GM19468 (cell line): Measurements from ENCODE around the gene SERPINF2.
A peak's percentile ranks its signal among the peaks of the same experiment; 100 is the strongest.
"Not testable (repeated sequence)": the region's sequence is repeated elsewhere in the genome, so short reads cannot be mapped to it uniquely, and the experiment has no call there.

Experiments used
- ATAC-seq: cut with Tn5 transposase; IDR thresholded peaks from one replicate; pipeline ENCODE4 v1.9.1; 2021; ENCODE audit warnings: mild to moderate bottlenecking, moderate library complexity, moderate number of reproducible peaks; ENCODE audit not compliant: unreplicated experiment; ENCODE audit errors: extremely low read depth

SERPINF2 gene

DNA sequence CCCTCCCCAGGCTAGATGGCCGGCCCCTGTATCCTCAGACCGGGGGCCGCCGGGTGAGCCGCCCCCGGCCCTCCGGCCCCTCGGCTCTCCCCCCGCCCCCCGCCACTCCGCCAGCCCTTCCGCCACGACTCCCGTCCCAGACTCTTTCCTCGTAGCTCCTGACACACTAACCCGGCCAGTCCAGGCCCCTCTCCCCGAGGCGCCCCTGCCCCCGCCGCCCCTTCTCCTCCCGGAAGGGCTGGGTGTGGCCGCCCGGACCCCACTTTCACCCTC, 26.9 kb upstream of the SERPINF2 start:
- ATAC-seq: no peak

DNA sequence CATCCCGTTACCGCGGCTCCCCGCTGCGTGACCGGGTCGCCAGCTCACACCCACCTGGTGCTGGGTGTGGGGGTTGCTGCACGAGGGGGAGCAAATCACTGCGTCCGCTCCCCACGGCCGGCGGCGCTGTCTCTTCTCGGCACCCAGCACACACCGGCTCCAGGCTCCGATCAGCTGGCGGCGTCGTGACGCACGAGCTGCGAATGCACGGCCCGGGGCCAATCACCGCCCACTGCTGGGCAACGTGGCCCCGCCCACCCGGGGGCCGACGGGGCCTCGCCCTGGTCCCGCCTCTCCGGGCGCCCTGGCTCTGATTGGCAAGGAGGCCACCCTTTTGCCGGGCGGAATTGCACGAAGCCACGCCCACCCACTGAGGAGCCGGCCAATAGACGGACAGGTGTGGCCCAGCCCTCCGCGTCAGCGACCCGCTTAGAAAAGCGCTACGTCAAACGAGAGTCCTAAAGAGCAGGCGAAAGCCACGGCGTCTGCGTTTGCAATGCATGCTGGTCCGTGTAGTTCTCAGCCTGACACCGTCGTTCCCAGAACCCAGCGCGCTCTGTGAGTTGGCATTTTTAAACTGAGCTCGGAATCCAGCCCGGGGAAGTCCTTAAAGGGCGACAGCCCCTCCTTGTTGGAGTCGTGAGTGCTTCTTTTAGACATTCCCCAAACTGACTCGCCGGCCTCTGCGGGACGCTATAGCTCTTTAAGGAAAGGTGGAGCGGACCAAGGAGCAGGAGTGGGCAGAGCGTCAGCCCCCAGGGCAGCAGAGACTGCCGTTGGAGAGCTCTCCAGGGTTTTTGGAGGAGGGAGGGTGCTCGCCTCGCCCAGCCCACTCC, 26.4 kb upstream of the SERPINF2 start:
- ATAC-seq: peak; percentile 71

DNA sequence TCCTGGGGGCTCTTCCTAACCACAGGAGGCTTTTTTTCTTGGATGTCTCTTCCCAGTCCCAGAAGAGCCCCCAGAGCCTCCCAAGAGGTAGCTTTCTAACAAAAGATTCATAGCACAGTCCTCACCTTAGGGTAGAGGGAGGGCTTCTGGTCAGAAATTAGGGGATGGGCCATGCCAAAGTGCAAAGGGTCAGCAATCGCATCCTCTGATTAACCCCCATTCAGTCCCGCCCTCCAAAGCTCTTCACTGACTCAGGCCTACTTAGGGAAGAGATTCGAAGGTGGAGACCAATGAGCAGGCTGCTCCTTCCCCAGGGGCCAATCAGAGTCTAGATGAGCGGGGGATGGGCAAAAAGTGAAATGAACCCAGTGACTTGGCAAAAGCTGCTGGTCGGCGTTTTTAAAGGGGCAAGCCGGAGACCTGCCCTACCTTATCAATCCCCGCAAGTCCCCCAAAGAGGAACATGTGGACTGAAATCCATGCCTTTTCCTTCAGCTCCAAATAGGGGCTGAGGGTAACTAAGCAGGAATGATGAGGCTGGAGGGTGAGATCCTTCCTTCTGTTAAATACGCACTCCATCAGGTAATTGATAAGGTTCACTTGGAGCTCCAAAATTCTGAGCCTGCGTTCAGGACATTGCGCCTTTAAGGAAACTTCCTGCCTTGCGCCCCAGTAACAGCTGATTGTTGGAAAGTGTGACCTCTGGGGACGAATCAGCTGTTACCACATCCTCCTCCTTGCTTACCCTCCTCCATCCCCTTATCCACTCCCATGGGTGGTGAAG, 25.6 kb upstream of the SERPINF2 start:
- ATAC-seq: peak; percentile 37

DNA sequence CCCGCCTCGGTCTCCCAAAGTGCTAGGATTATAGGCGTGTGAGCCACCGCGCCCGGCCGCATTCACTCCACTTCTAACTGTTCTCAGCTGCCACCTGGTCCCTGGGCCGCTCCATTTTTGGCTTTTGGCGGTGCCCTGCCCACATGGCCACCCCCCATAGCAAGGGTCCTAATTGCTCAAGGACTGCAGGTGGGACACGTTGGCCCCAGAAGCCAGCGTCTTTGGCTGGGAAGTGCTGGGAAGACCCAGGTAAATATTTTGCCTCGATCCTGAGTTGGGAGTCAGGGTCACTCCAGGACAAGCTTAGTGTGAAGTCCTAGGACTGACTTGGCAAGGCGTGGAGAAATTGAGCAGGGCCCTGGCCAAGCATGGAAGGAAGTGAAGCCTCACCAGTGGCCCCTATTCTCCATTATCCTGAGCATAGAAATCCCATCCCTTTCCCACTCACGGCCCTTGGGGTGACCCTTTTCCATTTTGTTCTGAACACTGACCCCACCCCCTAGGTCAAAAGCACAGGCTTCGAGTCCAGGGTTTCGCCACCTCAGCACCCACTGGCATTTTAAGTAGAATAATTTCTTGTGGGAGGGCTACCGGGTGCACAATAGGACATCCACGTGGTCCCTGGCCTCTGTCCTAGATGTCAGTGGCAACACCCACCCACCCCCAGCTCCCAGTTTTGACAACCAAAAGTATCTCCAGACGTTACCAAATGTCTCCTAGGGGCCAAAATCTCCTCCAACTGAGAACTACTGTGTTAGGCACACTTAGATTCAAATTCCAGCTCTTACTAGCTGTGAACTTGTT, 24.1 kb upstream of the SERPINF2 start:
- no peak for ATAC-seq

DNA sequence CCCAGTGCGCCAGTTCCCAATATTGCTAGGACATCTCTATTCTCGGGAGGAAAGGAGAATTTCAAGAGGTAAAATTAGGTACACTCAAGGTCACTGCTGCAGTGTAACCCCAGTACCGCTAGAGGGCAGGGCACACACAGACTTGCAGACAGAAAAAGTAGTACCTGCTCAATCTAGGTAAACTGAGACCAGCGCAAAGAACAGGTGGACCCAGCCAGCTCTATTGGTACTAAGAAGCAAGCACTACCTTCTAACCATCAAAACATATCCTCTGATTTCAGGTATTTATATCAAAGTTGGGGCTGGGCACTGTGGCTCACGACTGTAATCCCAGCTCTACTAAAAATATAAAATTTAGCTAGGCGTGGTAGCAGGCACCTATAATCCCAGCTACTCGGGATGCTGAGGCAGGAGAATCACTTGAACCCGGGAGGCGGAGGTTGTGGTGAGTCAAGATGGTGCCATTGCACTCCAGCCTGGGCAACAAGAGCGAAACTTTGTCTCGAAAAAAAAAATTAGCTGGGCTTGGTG, 21.8 kb upstream of the SERPINF2 start:
- ATAC-seq: no peak

DNA sequence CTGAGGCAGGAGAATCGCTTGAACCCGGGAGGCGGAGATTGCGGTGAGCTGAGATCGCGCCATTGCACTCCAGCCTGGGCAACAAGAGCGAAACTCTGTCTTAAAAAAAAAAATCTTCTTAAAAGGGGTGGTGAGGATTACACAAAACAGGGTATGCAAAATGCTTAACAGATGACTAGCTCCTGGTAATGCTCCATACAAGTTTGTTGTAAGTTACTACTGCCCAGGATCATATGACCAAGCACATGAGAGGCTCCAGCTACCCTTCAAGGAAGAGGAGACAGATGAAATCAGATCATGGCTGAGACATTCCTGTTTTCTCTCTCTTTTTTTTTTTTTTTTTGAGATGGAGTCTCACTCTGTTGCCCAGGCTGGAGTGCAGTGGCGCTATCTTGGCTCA, 20.6 kb upstream of the SERPINF2 start:
- not testable (repeated sequence) for ATAC-seq

DNA sequence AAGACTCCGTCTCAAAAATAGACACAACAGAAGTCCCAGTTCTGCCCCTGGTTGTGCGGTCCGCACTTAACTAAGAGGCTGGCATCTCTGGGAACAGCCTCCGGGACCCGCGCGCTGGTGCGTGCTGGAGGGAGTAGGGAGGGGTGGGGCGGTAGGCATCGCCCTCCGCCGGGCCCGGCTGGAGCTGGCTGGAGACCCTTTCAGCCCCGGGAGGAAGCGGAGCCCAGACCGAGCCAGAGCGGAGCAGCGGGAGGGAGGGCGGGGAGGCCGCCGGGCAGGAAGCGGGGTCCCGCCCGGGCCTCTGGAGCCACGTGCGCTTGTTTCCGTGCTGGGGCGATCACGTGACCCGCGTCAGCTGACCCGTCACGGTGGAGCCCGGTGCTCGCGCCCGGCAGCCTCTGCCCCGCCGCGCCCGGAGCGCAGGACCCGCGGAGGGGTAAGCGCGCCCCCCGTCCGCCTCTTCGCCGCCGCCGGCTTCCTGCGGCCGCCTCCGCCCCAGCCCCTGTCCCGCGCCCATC, 18.3 kb upstream of the SERPINF2 start, which contains the start of gene WDR81:
Gene WDR81, plus strand, starts transcription at position 354 of the 518 bp plus-strand sequence. CDS start 256 bp downstream, outside the sequence.
- ATAC-seq: no peak

DNA sequence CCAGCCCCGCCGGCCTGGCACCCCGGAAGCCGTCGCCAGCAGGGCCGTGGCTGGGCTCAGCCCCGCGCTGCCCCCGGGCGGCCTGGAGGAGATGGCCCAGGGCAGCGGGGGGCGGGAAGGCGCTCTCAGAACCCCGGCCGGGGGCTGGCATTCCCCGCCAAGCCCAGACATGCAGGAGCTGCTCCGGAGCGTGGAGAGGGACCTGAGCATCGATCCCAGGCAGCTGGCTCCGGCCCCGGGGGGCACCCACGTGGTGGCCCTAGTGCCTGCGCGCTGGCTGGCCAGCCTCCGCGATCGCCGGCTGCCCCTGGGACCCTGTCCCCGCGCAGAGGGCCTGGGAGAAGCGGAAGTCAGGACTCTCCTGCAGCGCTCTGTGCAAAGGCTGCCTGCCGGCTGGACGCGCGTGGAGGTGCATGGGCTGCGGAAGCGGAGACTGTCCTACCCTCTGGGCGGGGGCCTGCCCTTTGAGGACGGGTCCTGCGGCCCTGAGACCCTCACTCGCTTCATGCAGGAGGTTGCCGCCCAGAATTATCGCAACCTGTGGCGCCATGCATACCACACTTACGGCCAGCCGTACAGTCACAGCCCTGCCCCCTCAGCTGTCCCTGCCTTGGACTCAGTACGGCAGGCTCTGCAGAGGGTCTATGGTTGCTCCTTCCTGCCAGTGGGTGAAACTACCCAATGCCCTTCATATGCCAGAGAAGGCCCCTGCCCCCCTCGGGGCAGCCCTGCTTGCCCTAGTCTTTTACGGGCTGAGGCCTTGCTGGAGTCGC, 17.6 kb upstream of the SERPINF2 start:
- ATAC-seq: no peak

DNA sequence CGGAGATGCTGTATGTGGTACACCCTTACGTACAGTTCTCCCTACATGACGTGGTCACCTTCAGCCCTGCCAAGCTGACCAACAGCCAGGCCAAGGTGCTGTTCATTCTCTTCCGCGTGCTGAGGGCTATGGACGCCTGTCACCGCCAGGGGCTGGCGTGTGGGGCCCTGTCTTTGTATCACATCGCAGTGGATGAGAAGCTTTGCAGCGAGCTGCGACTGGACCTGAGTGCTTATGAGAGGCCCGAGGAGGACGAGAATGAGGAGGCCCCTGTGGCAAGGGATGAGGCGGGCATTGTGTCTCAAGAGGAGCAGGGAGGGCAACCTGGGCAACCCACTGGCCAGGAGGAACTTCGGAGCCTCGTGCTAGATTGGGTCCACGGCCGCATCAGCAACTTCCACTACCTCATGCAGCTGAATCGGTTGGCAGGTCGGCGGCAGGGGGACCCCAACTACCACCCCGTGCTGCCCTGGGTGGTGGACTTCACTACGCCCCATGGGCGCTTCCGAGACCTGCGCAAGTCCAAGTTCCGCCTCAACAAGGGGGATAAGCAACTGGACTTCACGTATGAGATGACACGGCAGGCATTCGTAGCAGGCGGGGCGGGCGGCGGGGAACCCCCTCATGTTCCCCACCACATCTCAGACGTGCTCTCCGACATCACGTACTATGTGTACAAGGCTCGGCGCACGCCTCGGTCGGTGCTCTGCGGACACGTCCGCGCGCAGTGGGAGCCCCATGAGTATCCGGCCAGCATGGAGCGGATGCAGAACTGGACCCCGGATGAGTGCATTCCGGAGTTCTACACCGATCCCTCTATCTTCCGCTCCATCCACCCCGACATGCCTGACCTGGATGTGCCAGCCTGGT, 16.8 kb upstream of the SERPINF2 start:
- no peak for ATAC-seq

DNA sequence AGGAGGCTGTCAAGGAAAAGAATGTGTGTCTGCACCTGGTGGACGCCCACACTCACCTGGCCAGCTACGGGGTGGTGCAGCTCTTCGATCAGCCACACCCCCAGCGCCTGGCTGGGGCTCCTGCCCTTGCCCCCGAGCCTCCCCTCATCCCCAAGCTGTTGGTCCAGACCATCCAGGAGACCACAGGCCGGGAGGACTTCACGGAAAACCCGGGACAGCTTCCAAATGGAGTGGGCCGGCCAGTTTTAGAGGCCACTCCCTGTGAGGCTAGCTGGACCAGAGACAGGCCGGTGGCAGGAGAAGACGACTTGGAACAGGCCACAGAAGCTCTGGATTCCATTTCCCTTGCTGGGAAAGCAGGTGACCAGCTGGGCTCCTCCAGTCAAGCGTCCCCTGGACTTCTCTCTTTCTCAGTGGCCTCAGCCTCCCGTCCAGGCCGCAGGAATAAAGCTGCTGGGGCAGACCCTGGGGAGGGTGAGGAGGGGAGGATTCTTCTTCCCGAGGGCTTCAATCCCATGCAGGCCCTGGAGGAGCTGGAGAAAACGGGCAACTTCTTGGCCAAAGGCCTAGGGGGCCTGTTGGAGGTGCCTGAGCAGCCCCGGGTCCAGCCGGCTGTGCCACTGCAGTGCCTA, 15.9 kb upstream of the SERPINF2 start:
- no peak for ATAC-seq

DNA sequence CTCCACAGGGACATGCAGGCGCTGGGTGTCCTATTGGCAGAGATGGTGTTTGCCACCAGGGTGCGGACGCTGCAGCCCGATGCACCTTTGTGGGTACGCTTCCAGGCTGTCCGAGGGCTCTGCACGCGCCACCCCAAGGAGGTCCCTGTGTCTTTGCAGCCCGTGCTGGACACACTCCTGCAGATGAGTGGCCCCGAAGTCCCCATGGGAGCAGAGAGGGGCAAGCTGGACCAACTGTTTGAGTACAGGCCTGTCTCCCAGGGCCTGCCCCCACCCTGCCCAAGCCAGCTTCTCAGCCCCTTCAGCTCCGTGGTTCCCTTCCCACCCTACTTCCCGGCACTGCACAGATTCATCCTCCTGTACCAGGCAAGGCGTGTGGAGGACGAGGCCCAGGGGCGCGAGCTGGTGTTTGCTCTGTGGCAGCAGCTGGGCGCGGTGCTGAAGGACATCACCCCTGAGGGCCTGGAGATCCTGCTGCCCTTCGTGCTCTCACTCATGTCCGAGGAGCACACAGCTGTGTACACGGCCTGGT, 15.3 kb upstream of the SERPINF2 start:
- ATAC-seq: no peak

DNA sequence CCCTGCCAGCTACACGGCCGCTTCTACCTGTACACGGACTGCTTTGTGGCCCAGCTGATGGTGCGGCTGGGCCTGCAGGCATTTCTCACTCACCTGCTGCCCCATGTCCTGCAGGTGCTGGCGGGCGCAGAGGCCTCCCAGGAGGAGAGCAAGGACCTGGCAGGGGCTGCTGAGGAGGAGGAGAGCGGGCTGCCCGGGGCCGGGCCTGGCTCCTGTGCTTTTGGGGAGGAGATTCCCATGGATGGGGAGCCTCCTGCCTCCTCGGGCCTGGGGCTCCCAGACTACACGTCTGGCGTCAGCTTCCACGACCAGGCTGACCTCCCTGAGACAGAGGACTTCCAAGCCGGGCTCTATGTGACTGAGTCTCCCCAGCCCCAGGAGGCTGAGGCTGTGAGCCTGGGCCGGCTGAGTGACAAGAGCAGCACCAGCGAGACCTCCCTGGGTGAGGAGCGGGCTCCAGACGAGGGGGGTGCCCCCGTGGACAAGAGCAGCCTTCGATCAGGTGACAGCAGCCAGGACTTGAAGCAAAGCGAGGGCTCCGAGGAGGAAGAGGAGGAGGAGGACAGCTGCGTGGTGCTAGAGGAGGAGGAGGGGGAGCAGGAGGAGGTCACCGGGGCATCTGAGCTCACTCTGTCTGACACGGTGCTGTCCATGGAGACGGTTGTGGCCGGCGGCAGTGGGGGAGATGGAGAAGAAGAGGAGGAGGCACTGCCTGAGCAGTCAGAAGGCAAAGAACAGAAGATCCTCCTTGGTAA, 14.6 kb upstream of the SERPINF2 start:
- ATAC-seq: no peak

DNA sequence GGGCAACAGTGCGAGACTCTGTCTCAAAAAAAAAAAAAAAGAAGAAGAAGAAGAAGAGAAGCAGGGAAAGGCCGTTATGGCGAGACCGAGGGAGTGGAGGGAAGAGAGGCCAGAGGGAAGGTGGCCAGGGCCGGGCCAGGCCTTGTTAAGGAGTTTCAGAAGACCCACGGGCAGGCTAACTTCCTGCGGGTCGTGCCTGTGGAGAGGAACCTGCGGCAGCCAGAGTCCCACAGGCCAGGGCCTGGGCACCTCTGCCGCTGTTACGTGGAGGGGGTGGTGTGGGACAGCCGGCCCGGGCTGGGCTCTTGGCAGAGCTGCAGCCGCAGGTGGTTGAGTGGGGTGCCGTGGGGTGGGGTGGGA, 12.7 kb upstream of the SERPINF2 start:
- no peak for ATAC-seq

DNA sequence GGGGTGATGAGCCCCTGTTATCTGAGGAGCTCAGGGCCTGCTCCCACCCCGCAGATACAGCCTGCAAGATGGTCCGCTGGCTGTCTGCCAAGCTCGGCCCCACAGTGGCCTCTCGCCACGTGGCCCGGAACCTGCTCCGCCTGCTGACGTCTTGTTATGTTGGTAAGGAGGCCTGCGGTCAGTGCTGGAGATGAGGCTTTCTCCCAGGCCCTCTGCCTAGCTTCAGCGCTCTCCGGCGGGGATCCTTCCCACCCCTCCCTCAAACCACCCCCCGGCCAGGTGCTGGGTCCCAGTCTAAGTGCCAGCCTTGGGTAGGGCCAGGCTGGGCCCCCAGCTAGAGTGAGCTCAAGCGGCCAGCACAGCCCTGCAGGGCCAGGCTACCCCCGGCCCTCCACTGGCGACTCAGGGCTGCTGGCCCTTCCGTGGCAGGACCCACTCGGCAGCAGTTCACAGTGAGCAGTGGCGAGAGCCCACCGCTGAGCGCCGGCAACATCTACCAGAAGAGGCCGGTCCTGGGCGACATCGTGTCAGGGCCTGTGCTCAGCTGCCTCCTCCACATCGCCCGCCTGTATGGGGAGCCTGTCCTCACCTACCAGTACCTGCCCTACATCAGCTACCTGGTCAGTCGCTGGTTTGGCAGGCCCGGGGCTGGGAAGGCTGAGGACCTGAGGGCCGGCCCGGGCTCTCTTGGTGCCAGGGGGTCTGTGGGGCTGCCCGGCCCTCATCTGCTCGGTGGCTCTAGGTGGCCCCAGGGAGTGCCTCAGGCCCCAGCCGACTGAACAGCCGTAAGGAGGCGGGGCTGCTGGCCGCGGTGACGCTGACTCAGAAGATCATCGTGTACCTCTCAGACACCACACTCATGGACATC, 12.1 kb upstream of the SERPINF2 start:
- ATAC-seq: no peak

DNA sequence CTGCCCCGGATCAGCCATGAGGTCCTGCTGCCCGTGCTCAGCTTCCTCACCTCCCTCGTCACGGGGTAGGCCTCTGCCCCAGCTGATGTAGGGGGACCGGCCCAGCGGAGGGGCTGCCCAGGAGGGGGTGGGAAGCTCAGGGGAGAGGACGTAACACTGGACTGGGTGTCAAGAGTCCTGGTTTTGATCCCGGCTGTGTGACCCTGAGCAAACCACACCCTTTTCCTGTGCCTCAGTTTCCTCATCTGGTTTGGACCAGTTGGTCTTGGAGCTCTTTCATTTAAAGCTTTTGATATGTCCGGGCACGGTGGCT, 11.5 kb upstream of the SERPINF2 start:
- no peak for ATAC-seq

DNA sequence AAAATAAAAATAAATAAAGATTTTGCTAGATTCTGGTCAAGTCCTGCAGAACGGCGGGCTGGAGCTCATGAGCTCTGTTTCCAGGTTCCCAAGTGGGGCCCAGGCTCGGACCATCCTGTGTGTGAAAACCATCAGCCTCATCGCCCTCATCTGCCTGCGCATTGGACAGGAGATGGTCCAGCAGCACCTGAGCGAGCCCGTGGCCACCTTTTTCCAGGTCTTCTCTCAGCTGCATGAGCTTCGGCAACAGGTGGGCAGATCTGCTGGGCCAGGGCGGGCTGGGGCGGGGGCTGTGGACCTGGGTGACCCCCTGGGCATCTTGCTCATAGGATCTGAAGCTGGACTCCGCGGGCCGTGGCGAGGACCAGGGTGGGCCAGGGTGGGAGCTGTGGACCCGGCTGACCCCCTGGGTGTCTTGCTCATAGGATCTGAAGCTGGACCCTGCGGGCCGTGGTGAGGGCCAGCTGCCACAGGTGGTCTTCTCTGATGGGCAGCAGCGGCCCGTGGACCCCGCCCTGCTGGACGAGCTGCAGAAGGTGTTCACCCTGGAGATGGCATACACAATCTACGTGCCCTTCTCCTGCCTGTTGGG, 10.3 kb upstream of the SERPINF2 start:
- no peak for ATAC-seq
